Measurements from ENCODE around the gene CRISPLD2.

- TF ChIP-seq USF2 (IDR thresholded peaks at IDR 0.05; ENCODE audit: borderline replicate concordance, low read depth, low read length), result no peak
- TF ChIP-seq CTCF (IDR thresholded peaks at IDR 0.05 in 2 of 3, conservative IDR thresholded peaks at IDR 0.05 in 1 of 3; ENCODE audit: control insufficient read depth in 2 of 3, extremely low read depth in 1 of 3, insufficient read depth in 1 of 3, low read depth in 3 of 3, low read length in 3 of 3), result no peak
- no peak for TF ChIP-seq BCL3 (IDR thresholded peaks at IDR 0.05; ENCODE audit: borderline replicate concordance, insufficient read depth, low read depth, low read length, poor library complexity, severe bottlenecking)
- TF ChIP-seq POLR2AphosphoS5 (IDR thresholded peaks at IDR 0.05; ENCODE audit: low read length), result no peak
- no peak for TF ChIP-seq EZH2 (IDR thresholded peaks at IDR 0.05; ENCODE audit: borderline replicate concordance, control insufficient read depth, low read depth, low read length)
- no peak for TF ChIP-seq REST (IDR thresholded peaks at IDR 0.05; ENCODE audit: low read depth, low read length)
- no peak for TF ChIP-seq ZBTB11 (CRISPR knock-in tag; IDR thresholded peaks at IDR 0.05)
- no peak for TF ChIP-seq CHD2 (IDR thresholded peaks at IDR 0.05; ENCODE audit: borderline replicate concordance, low read depth, low read length)
- no peak for TF ChIP-seq RBBP5 (conservative IDR thresholded peaks at IDR 0.05)
- TF ChIP-seq RB1 (IDR thresholded peaks at IDR 0.05; ENCODE audit: borderline replicate concordance), result no peak
- no peak for TF ChIP-seq BHLHE40 (IDR thresholded peaks at IDR 0.05; ENCODE audit: borderline replicate concordance in 1 of 2, low read depth in 2 of 2, low read length in 1 of 2)
- TF ChIP-seq YY1 (IDR thresholded peaks at IDR 0.05; ENCODE audit: low read depth, low read length), result no peak
- no peak for TF ChIP-seq IRF4 (IDR thresholded peaks at IDR 0.05; ENCODE audit: low read depth, low read length)
Observed at GRCh38 chr16:84942786-84943185, 123.0 kb downstream of the CRISPLD2 start.

Measured in GM12878 (cell line).